ENCODE measurements around the gene SLC6A7. TPM values are rescaled to one million over a fixed set of nuclear protein-coding genes. Genes with fewer than 3 reads are reported as not detected.

SLC6A7 gene
- total and polyA plus RNA-seq, 12 donors, result not detected

DNA sequence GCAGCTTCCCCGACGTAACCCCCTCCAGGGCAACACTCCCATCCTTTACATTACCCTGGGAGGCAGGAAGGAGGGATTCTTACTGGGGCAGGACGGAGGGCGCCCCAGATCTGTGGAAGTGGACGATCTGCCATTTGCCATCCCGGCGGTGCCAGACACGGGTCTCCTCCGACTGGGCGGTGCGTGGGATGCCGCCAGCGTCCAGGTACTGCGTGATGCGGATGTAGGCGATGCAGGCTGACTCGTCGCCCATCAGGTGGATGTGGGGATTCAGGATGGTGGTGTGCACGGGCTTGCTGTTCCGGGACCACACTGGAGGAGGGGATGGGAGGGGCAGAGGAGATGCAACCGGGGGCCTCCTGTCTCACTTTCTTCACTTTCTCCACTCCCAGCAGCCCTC is 33.0 kb downstream of the SLC6A7 start:
- Histone ChIP-seq H3K4me3 (no peak overlapping the region), H3K9me3 (replicated peaks in 1 of 3) (no peaks in the 10 kb centered on the region), H3K27ac (no peak overlapping the region), H3K27me3 (no peaks in the 10 kb centered on the region), H3K4me1 (replicated peaks in 1 of 2) (no peaks in the 10 kb centered on the region), H3K36me3 (replicated peaks in 1 of 2) (no peaks in the 10 kb centered on the region)
- TF ChIP-seq, protein P1, sequence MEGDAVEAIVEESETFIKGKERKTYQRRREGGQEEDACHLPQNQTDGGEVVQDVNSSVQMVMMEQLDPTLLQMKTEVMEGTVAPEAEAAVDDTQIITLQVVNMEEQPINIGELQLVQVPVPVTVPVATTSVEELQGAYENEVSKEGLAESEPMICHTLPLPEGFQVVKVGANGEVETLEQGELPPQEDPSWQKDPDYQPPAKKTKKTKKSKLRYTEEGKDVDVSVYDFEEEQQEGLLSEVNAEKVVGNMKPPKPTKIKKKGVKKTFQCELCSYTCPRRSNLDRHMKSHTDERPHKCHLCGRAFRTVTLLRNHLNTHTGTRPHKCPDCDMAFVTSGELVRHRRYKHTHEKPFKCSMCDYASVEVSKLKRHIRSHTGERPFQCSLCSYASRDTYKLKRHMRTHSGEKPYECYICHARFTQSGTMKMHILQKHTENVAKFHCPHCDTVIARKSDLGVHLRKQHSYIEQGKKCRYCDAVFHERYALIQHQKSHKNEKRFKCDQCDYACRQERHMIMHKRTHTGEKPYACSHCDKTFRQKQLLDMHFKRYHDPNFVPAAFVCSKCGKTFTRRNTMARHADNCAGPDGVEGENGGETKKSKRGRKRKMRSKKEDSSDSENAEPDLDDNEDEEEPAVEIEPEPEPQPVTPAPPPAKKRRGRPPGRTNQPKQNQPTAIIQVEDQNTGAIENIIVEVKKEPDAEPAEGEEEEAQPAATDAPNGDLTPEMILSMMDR (IDR thresholded peaks at IDR 0.05), result no peak
- TF ChIP-seq POLR2A (IDR thresholded peaks at IDR 0.05), result no peak
- no peak for DNase-seq
- intact Hi-C loops (cut with DNase I), result no loop called here
- WGBS, 4 donors, result 85 to 92% (median 89%) methylated on average over 10 to 21 of the region's 21 CpGs

DNA sequence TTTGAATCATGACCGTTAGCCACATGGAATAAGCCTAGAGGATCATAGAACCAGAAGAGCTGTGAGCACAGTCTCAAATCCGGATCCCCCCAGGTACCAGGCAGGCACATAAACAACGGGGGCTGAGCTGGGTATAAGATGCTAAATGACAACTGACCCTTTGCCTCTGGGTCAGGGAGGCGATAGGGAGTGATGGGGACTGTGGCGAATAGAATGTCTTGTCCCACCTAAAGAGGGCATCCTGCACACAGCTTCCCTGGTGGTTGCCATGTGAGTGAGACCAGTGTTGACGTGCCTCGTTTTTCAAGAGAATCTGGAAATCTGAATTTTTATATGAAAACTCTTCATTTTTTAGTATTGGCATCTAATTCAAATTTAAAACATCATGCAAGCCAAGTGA is 33.6 kb downstream of the SLC6A7 start:
- 84 to 92% (median 86%) methylated on average over 7 of the region's 7 CpGs for WGBS, 4 donors
- no peaks in the 10 kb centered on the region for H3K9me3 ChIP-seq (replicated peaks in 1 of 3)
- no peak overlapping the region for H3K27ac ChIP-seq
- H3K4me1 ChIP-seq (replicated peaks in 1 of 2), result no peaks in the 10 kb centered on the region
- H3K36me3 ChIP-seq (replicated peaks in 1 of 2), result no peaks in the 10 kb centered on the region
- intact Hi-C loops (cut with DNase I), result no loop called here
- no peaks in the 10 kb centered on the region for H3K27me3 ChIP-seq
- H3K4me3 ChIP-seq, result no peak overlapping the region
- TF ChIP-seq, protein P1 (IDR thresholded peaks at IDR 0.05), result no peak
- TF ChIP-seq POLR2A (IDR thresholded peaks at IDR 0.05), result no peak
- DNase-seq, result no peak

DNA sequence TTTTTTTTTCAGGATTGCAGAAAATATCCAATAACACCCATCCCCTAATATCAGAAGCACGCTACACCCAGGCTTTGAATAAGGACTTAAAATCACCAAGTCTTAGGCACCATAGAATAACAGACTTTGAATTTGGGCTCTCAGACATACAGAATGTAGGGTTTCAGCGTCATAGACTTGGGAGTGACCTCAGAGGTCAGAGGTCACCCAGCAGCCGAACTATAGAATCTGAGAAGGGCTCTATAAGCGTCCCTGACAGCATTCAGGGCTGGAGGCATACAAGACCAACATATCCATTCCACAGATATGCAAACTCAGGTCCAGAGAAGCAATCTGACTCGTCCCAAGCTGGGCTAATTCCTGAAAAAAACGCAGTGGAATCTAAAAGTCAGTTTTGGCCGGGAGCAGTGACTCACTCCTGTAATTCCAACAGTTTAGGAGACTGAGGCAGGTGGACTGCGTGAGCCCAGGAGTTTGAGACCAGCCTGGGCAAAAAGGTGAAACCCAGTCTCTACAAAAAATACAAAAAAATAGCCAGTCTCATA is 34.7 kb downstream of the SLC6A7 start:
- Histone ChIP-seq H3K27me3 (no peaks in the 10 kb centered on the region), H3K4me3 (no peak overlapping the region), H3K27ac (no peak overlapping the region), H3K4me1 (replicated peaks in 1 of 2) (no peaks in the 10 kb centered on the region), H3K36me3 (replicated peaks in 1 of 2) (no peaks in the 10 kb centered on the region), H3K9me3 (replicated peaks in 1 of 3) (no peaks in the 10 kb centered on the region)
- no peak for DNase-seq
- TF ChIP-seq, protein P1 (IDR thresholded peaks at IDR 0.05), result no peak
- TF ChIP-seq POLR2A (IDR thresholded peaks at IDR 0.05), result no peak
- intact Hi-C loops (cut with DNase I), result no loop called here
- WGBS, 4 donors, result 71 to 74% (median 72%) methylated on average over 7 to 8 of the region's 8 CpGs

DNA sequence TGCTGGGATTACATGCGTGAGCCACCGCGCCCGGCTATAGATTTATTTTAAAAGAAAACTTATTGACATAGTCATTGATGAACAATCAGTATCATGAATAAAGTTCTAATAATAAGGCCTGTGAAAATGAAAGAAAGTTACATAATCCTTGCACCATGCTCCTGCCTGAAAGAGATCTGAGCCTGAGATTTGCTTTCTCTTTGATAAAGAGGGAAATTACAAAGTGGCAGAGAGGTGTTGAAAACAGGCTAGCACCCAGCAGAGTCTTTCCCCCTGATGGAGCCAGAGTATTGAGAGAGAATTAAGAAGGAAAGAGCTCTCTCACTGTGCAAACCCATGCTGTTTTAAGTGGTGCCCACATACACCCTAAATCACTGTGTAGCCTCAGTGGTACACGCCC is 37.2 kb downstream of the SLC6A7 start:
- Histone ChIP-seq H3K36me3 (replicated peaks in 1 of 2) (no peaks in the 10 kb centered on the region), H3K27ac (no peak overlapping the region), H3K4me3 (no peak overlapping the region), H3K27me3 (no peaks in the 10 kb centered on the region), H3K9me3 (replicated peaks in 1 of 3) (no peaks in the 10 kb centered on the region), H3K4me1 (replicated peaks in 1 of 2) (no peaks in the 10 kb centered on the region)
- TF ChIP-seq, protein P1 (IDR thresholded peaks at IDR 0.05), result no peak
- no peak for TF ChIP-seq POLR2A (IDR thresholded peaks at IDR 0.05)
- intact Hi-C loops (cut with DNase I), result no loop called here
- no peak for DNase-seq
- WGBS, 4 donors, result 96 to 98% (median 97%) methylated on average over 5 of the region's 5 CpGs
